Psoas muscle (tissue), 8 donors: ENCODE data around the gene PGPEP1. TPM values are rescaled to one million over a fixed set of nuclear protein-coding genes. Genes with fewer than 3 reads are reported as not detected.
"Not testable (repeated sequence)": the region's sequence is repeated elsewhere in the genome, so short reads cannot be mapped to it uniquely, and the experiment has no call there.

ENCODE experiments used
- ATAC-seq, 4 donors: fragments of 200-7000 bp; cut with Tn5 transposase; one replicate each; pipeline ENCODE4 v1.9.1; 2020; ENCODE audit warnings: moderate library complexity in 3 of 4, mild to moderate bottlenecking in 2 of 4
- DNase-seq, 2 donors: peaks; one replicate each; pipeline ENCODE4 v3.0.0-alpha.2; 2020
- H3K27ac ChIP-seq: fragments of 200-600 bp; one replicate; pipeline ENCODE4 v1.8.0; 2022
- H3K27me3 ChIP-seq, 3 donors: fragments of 200-600 bp in 1 of 3; one replicate each; pipeline versions ENCODE4 v1.6.1 to v1.8.0; 2013 to 2022; ENCODE audit warnings: low read length in 2 of 3, mild to moderate bottlenecking in 2 of 3, moderate library complexity in 1 of 3; ENCODE audit not compliant: insufficient read depth in 3 of 3
- H3K36me3 ChIP-seq, 2 donors: fragments of 200-600 bp in 1 of 2; one replicate each; pipeline versions ENCODE4 v1.6.1 to v1.8.0; 2013 to 2022; ENCODE audit warnings: low read depth in 1 of 2, mild to moderate bottlenecking in 1 of 2, moderate library complexity in 1 of 2; ENCODE audit not compliant: insufficient read depth in 1 of 2
- H3K4me1 ChIP-seq: fragments of 200-600 bp; one replicate; pipeline ENCODE4 v1.8.0; 2022
- H3K4me3 ChIP-seq: fragments of 200-600 bp; one replicate; pipeline ENCODE4 v1.8.0; 2022; ENCODE audit warnings: mild to moderate bottlenecking
- H3K9me3 ChIP-seq: fragments of 200-600 bp; one replicate; pipeline ENCODE4 v1.8.0; 2022
- CTCF ChIP-seq: fragments of 200-600 bp; IDR thresholded peaks from one replicate; pipeline ENCODE4 v1.8.0; 2022; ENCODE audit warnings: antibody characterized with exemption
- WGBS, 3 donors: extraction: QIAGEN DNeasy Blood & Tissue Kit; methylation state at CpG; one replicate each; pipeline versions ENCODE4 v1.1.6 to v1.1.7; 2013; 5-methylcytosine and 5-hydroxymethylcytosine counted together
- intact Hi-C, 2 donors: fragments of 100-400 bp; cut with DNase I; formaldehyde crosslinking; loops; one replicate each; pipeline versions ENCODE4 v1.11.0 to v1.14.2; 2022
- polyA plus RNA-seq, 3 donors: library from polyadenylated mRNA; stranded (reverse); fragments of 200-250 nt; gene quantifications; one replicate each; pipeline ENCODE4 v1.2.3, GENCODE V29; 2013
- total RNA-seq, 4 donors: library from RNA; stranded (reverse); fragmentation: NEBNext Ultra II Directional in 2 of 4; extraction: Animal tissue kit (Norgen Biotek cat#: 25700) in 2 of 4; gene quantifications; one replicate each; pipeline versions ENCODE4 v1.2.1 to v1.2.4, GENCODE V29; 2021 to 2023
- donor health status: healthy with polysubstance abuse.
- donor health status: DM: no; HTN: no; CAD: no; lungs with moderate emphysema.
- donor health status: Bipolar disorder and iron deficiency.
- donor health status: healthy.
- donor health status: DM: yes; HTN: yes; CAD: no.
- donor health status: DM: no; HTN: no; CAD: no.
- donor health status: DM: no; HTN: no; CAD: no.
- donor health status: DM: yes; HTN: yes; CAD: no.

The PGPEP1 gene
- total and polyA plus RNA-seq, 7 donors: 8.0 to 47.8 (median 18.3) TPM

- Histone ChIP-seq H3K27me3 (no peaks in the 10 kb centered on the region), H3K36me3 (peaks cover 2 to 44% of the 10 kb centered on the region in 2 donors), H3K9me3 (no peaks in the 10 kb centered on the region), H3K4me3 (no peak overlapping the region), H3K4me1 (peaks cover 3% of the 10 kb centered on the region), H3K27ac (no peak overlapping the region)
- 91 to 99% (median 92%) methylated on average over 6 to 7 of the region's 7 CpGs for WGBS, 3 donors
- TF ChIP-seq CTCF: no peak
- DNase-seq: no peak
- intact Hi-C loops: no loop called here
- no peak for ATAC-seq
These were observed 11.1 kb downstream of the PGPEP1 start for GRCh38 chr19:18351544-18351943.

GRCh38 chr19:18353378-18354005, 13.1 kb downstream of the PGPEP1 start:
- peaks cover 3% of the 10 kb centered on the region for H3K4me1 ChIP-seq
- no peak overlapping the region for H3K4me3 ChIP-seq
- H3K9me3 ChIP-seq: no peaks in the 10 kb centered on the region
- H3K36me3 ChIP-seq: peaks cover 2 to 61% of the 10 kb centered on the region in 2 donors
- H3K27ac ChIP-seq: no peak overlapping the region
- 88 to 95% (median 91%) methylated on average over 8 of the region's 8 CpGs for WGBS, 3 donors
- intact Hi-C loops: no loop called here
- no peak for ATAC-seq
- DNase-seq: no peak
- TF ChIP-seq CTCF: no peak
- H3K27me3 ChIP-seq: no peaks in the 10 kb centered on the region

GRCh38 chr19:18354743-18355142, 14.3 kb downstream of the PGPEP1 start:
- Histone ChIP-seq H3K27ac (peak overlapping the region; percentile 30), H3K36me3 (peaks cover 2 to 65% of the 10 kb centered on the region in 2 donors)
- intact Hi-C loops: loop anchor here in 1 of 2 donors (5.0 kb wide), 1 partner anchor 48 kb away; no protein-coding TSS in a partner anchor
- not testable (repeated sequence) for DNase-seq, H3K4me1 ChIP-seq, H3K27me3 ChIP-seq, H3K9me3 ChIP-seq, H3K4me3 ChIP-seq
- 46 to 86% (median 61%) methylated on average over 7 of the region's 7 CpGs for WGBS, 3 donors
- ATAC-seq: peak in 1 of 4 donors; percentile 67

GRCh38 chr19:18357041-18357440, 16.6 kb downstream of the PGPEP1 start:
- no peaks in the 10 kb centered on the region for H3K9me3 ChIP-seq
- ATAC-seq (no peak), DNase-seq (no peak)
- intact Hi-C loops: loop anchor here in 1 of 2 donors (5.0 kb wide), 1 partner anchor 45 kb away; no protein-coding TSS in a partner anchor
- no peak overlapping the region for H3K27ac ChIP-seq
- H3K27me3 ChIP-seq: no peaks in the 10 kb centered on the region
- peaks cover 0 to 79% of the 10 kb centered on the region in 2 donors for H3K36me3 ChIP-seq
- H3K4me3 ChIP-seq: no peak overlapping the region
- H3K4me1 ChIP-seq: peaks cover 3% of the 10 kb centered on the region
- WGBS, 3 donors: 84 to 91% (median 89%) methylated on average over 3 of the region's 3 CpGs
- no peak for TF ChIP-seq CTCF

- 93 to 95% (median 94%) methylated on average over 8 of the region's 8 CpGs for WGBS, 3 donors
- Histone ChIP-seq H3K36me3 (peaks cover 0 to 71% of the 10 kb centered on the region in 2 donors), H3K4me3 (no peak overlapping the region), H3K27ac (no peak overlapping the region), H3K9me3 (no peaks in the 10 kb centered on the region), H3K27me3 (no peaks in the 10 kb centered on the region), H3K4me1 (peaks cover 8% of the 10 kb centered on the region)
- TF ChIP-seq CTCF: no peak
- DNase-seq (no peak), ATAC-seq (no peak)
- intact Hi-C loops: no loop called here
These were observed 21.2 kb downstream of the PGPEP1 start for GRCh38 chr19:18361646-18362045.
